ENCODE measurements around the gene TSPAN31. TPM values are rescaled to one million over a fixed set of nuclear protein-coding genes. Genes with fewer than 3 reads are reported as not detected.

Gene TSPAN31
- total and polyA plus RNA-seq, 2 of the 8 experiments (the other 6 are each of a cell fraction or from before 2014, with no cell fraction given): 15.8 to 31.4 TPM

DNA sequence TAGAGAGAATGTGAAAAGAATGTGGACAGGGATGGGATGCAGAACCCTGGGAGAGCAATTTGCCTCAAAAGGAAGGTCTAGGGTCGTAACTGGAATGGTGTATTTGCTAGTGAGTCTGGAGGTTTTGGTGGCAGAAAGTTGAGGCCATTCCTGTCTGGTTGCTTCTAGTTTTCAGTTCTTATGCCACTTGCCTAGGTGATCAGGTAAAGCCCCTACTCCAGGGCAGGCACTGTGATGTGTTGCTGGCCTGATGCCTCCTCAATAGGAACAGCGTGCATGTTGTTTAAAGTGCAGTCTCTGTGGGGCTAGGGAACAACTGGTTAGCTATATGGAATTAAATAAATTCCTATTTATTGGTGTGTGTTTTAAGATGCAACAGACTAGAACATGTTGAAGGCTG, 44.5 kb upstream of the TSPAN31 start (continued):
- TF ChIP-seq, protein P1, sequence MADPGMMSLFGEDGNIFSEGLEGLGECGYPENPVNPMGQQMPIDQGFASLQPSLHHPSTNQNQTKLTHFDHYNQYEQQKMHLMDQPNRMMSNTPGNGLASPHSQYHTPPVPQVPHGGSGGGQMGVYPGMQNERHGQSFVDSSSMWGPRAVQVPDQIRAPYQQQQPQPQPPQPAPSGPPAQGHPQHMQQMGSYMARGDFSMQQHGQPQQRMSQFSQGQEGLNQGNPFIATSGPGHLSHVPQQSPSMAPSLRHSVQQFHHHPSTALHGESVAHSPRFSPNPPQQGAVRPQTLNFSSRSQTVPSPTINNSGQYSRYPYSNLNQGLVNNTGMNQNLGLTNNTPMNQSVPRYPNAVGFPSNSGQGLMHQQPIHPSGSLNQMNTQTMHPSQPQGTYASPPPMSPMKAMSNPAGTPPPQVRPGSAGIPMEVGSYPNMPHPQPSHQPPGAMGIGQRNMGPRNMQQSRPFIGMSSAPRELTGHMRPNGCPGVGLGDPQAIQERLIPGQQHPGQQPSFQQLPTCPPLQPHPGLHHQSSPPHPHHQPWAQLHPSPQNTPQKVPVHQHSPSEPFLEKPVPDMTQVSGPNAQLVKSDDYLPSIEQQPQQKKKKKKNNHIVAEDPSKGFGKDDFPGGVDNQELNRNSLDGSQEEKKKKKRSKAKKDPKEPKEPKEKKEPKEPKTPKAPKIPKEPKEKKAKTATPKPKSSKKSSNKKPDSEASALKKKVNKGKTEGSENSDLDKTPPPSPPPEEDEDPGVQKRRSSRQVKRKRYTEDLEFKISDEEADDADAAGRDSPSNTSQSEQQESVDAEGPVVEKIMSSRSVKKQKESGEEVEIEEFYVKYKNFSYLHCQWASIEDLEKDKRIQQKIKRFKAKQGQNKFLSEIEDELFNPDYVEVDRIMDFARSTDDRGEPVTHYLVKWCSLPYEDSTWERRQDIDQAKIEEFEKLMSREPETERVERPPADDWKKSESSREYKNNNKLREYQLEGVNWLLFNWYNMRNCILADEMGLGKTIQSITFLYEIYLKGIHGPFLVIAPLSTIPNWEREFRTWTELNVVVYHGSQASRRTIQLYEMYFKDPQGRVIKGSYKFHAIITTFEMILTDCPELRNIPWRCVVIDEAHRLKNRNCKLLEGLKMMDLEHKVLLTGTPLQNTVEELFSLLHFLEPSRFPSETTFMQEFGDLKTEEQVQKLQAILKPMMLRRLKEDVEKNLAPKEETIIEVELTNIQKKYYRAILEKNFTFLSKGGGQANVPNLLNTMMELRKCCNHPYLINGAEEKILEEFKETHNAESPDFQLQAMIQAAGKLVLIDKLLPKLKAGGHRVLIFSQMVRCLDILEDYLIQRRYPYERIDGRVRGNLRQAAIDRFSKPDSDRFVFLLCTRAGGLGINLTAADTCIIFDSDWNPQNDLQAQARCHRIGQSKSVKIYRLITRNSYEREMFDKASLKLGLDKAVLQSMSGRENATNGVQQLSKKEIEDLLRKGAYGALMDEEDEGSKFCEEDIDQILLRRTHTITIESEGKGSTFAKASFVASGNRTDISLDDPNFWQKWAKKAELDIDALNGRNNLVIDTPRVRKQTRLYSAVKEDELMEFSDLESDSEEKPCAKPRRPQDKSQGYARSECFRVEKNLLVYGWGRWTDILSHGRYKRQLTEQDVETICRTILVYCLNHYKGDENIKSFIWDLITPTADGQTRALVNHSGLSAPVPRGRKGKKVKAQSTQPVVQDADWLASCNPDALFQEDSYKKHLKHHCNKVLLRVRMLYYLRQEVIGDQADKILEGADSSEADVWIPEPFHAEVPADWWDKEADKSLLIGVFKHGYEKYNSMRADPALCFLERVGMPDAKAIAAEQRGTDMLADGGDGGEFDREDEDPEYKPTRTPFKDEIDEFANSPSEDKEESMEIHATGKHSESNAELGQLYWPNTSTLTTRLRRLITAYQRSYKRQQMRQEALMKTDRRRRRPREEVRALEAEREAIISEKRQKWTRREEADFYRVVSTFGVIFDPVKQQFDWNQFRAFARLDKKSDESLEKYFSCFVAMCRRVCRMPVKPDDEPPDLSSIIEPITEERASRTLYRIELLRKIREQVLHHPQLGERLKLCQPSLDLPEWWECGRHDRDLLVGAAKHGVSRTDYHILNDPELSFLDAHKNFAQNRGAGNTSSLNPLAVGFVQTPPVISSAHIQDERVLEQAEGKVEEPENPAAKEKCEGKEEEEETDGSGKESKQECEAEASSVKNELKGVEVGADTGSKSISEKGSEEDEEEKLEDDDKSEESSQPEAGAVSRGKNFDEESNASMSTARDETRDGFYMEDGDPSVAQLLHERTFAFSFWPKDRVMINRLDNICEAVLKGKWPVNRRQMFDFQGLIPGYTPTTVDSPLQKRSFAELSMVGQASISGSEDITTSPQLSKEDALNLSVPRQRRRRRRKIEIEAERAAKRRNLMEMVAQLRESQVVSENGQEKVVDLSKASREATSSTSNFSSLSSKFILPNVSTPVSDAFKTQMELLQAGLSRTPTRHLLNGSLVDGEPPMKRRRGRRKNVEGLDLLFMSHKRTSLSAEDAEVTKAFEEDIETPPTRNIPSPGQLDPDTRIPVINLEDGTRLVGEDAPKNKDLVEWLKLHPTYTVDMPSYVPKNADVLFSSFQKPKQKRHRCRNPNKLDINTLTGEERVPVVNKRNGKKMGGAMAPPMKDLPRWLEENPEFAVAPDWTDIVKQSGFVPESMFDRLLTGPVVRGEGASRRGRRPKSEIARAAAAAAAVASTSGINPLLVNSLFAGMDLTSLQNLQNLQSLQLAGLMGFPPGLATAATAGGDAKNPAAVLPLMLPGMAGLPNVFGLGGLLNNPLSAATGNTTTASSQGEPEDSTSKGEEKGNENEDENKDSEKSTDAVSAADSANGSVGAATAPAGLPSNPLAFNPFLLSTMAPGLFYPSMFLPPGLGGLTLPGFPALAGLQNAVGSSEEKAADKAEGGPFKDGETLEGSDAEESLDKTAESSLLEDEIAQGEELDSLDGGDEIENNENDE (IDR thresholded peaks at IDR 0.05; ENCODE audit: insufficient replicate concordance, low read length): no peak

Measured in H1 (cell line).